Measurements from ENCODE around the gene LTBR. TPM values are rescaled to one million over a fixed set of nuclear protein-coding genes. Genes with fewer than 3 reads are reported as not detected.

Gene LTBR
- total and polyA plus RNA-seq, 2 donors (not counting 1 experiment from before 2014, with no cell fraction given), result 1.1 TPM; not detected in 1

- Histone ChIP-seq H4K20me1 (ENCODE audit: control insufficient read depth, insufficient read depth, low read length, poor library complexity, severe bottlenecking) (no peaks in the 10 kb centered on the region), H3K4me1 (ENCODE audit: control insufficient read depth in 2 of 2, insufficient read depth in 2 of 2, low read length in 2 of 2) (no peaks in the 10 kb centered on the region), H3K79me2 (ENCODE audit: control insufficient read depth, insufficient read depth, low read length) (no peaks in the 10 kb centered on the region), H3K27me3 (replicated peaks in 1 of 4; ENCODE audit: control extremely low read depth in 1 of 4, control insufficient read depth in 3 of 4, insufficient read depth in 4 of 4, low read length in 3 of 4) (peaks cover 0 to 12% (median 0%) of the 10 kb centered on the region in 4 experiments), H3K9ac (ENCODE audit: low read length) (no peak overlapping the region), H3K4me2 (replicated peaks; ENCODE audit: low read depth, low read length, poor library complexity, severe bottlenecking) (no peak overlapping the region), H3K9me3 (ENCODE audit: control extremely low read depth in 1 of 3, control insufficient read depth in 2 of 3, insufficient read depth in 1 of 3, low read length in 2 of 3) (peaks cover 0 to 1% (median 0%) of the 10 kb centered on the region in 3 donors), H3K27ac (ENCODE audit: low read length in 2 of 2) (no peak overlapping the region), H2AFZ (ENCODE audit: insufficient read depth, low read depth, low read length, poor library complexity, severe bottlenecking) (no peak overlapping the region), H3K4me3 (ENCODE audit: control extremely low read depth in 1 of 5, extremely low read depth in 1 of 5, insufficient read depth in 1 of 5, low read depth in 2 of 5, low read length in 4 of 5) (no peak overlapping the region), H3K36me3 (replicated peaks in 1 of 2; ENCODE audit: control extremely low read depth in 1 of 2, control insufficient read depth in 1 of 2, extremely low read depth in 1 of 2, insufficient read depth in 2 of 2, low read length in 1 of 2) (no peaks in the 10 kb centered on the region)
- Mint-ChIP-seq H3K4me1 (no peaks in the 10 kb centered on the region), H3K4me3 (no peak overlapping the region), H3K27me3 (peaks cover 26% of the 10 kb centered on the region), H3K9me3 (ENCODE audit: insufficient read depth) (no peaks in the 10 kb centered on the region), H3K27ac (no peak overlapping the region)
- no peak for ATAC-seq (ENCODE audit: low read depth)
- TF ChIP-seq EZH2 (IDR thresholded peaks at IDR 0.05; ENCODE audit: borderline replicate concordance, insufficient read depth, low read depth, low read length, poor library complexity, severe bottlenecking), result no peak
- ChIA-PET CTCF (no interaction called here), POLR2A (no interaction called here)
- no peak for DNase-seq
- WGBS (ENCODE audit: insufficient coverage), result 92% methylated on average over 3 of the region's 7 CpGs
- intact Hi-C loops (cut with micrococcal nuclease), result no loop called here
Measured at GRCh38 chr12:6393109-6393508, 9.1 kb downstream of the LTBR start.

DNA sequence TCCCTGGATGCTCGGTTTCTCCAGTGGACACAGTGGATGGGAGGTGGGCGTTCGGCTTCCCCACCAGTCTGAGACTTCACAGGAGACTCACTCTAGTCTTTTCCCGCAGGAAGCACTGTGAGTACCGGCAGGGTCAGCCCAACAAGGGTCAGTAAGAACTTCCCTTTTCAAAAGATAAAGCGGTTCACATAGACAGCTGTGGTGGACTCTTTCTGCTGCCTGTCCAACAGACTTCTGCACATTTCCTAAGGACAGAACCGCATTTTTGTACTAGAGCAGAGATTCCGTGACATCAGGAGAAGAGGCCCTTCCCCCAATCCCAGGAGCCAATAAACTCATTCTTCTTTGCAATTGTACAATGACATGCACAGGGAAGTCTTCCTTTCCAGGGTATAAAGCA is 10.4 kb downstream of the LTBR start:
- Mint-ChIP-seq H3K9me3 (ENCODE audit: insufficient read depth) (no peaks in the 10 kb centered on the region), H3K27ac (no peak overlapping the region), H3K27me3 (peaks cover 18% of the 10 kb centered on the region), H3K4me3 (no peak overlapping the region), H3K4me1 (no peaks in the 10 kb centered on the region)
- Histone ChIP-seq H3K27ac (ENCODE audit: low read length in 2 of 2) (no peak overlapping the region), H3K36me3 (replicated peaks in 1 of 2; ENCODE audit: control extremely low read depth in 1 of 2, control insufficient read depth in 1 of 2, extremely low read depth in 1 of 2, insufficient read depth in 2 of 2, low read length in 1 of 2) (no peaks in the 10 kb centered on the region), H3K4me3 (ENCODE audit: control extremely low read depth in 1 of 5, extremely low read depth in 1 of 5, insufficient read depth in 1 of 5, low read depth in 2 of 5, low read length in 4 of 5) (no peak overlapping the region), H4K20me1 (ENCODE audit: control insufficient read depth, insufficient read depth, low read length, poor library complexity, severe bottlenecking) (no peaks in the 10 kb centered on the region), H3K79me2 (ENCODE audit: control insufficient read depth, insufficient read depth, low read length) (no peaks in the 10 kb centered on the region), H3K4me2 (replicated peaks; ENCODE audit: low read depth, low read length, poor library complexity, severe bottlenecking) (no peak overlapping the region), H3K27me3 (replicated peaks in 1 of 4; ENCODE audit: control extremely low read depth in 1 of 4, control insufficient read depth in 3 of 4, insufficient read depth in 4 of 4, low read length in 3 of 4) (peaks cover 0 to 12% (median 0%) of the 10 kb centered on the region in 4 experiments), H3K4me1 (ENCODE audit: control insufficient read depth in 2 of 2, insufficient read depth in 2 of 2, low read length in 2 of 2) (no peaks in the 10 kb centered on the region), H2AFZ (ENCODE audit: insufficient read depth, low read depth, low read length, poor library complexity, severe bottlenecking) (no peak overlapping the region), H3K9ac (ENCODE audit: low read length) (no peak overlapping the region), H3K9me3 (ENCODE audit: control extremely low read depth in 1 of 3, control insufficient read depth in 2 of 3, insufficient read depth in 1 of 3, low read length in 2 of 3) (peaks cover 0 to 1% (median 0%) of the 10 kb centered on the region in 3 donors)
- no peak for ATAC-seq (ENCODE audit: low read depth)
- no peak for DNase-seq
- intact Hi-C loops (cut with micrococcal nuclease), result no loop called here
- TF ChIP-seq CTCF (IDR thresholded peaks at IDR 0.05), result no peak
- TF ChIP-seq EZH2 (IDR thresholded peaks at IDR 0.05; ENCODE audit: borderline replicate concordance, insufficient read depth, low read depth, low read length, poor library complexity, severe bottlenecking), result no peak
- WGBS (ENCODE audit: insufficient coverage), result 92% methylated on average over 8 of the region's 8 CpGs
- CTCF ChIA-PET, result no interaction called here
- POLR2A ChIA-PET, result no interaction called here
